ENCODE measurements around the gene EXOSC5. TPM values are rescaled to one million over a fixed set of nuclear protein-coding genes. Genes with fewer than 3 reads are reported as not detected.
A peak's percentile ranks its signal among the peaks of the same experiment; 100 is the strongest.

Gene EXOSC5
- total and polyA plus RNA-seq, 2 of the 13 experiments (the other 11 are each of a cell fraction or from before 2014, with no cell fraction given): 24.1 to 26.5 TPM

DNA sequence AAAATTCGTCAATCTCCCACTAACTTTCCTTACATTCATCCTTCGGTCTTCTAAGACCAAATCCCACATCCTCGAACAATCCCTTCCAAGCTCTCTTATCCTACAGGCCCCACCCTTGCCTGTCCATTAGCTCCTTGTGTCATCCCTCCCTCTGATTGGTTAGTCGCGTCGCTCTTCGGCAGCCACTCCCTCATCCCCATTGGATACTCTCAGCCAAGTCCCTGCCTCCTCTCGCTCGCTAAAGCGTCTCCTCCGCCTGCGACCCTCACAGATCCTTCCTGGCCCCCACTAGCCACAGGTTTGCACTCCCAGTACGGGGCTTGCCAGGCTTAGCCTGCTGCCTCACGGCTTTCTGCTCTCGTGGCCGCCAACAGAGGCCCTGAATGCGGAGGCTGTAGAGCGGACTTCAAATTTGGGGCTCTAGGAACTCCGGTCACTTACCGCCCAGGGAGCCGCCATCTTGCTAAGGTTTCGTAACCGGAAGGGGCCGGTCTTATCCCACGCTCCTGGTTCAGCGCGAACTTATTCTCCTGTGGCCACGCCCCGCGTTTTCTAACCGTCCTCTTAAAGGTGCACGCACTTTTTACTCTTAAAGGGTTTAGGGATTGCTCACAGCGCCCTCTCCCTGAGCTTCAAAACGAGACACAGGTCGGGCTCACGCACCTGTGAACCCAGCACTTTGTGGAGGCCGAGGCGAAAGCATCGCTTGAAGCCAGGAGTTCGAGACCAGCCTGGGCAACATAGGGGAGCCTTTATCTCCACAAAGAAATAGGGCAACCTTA, 42.5 kb upstream of the EXOSC5 start, which contains the start of gene DMAC2 (continued):
- TF ChIP-seq PTBP1 (IDR thresholded peaks at IDR 0.05; ENCODE audit: low read depth, low read length, poor library complexity, severe bottlenecking) (no peak), MIER2 (CRISPR knock-in tag; IDR thresholded peaks at IDR 0.05) (no peak), ZNF572 (CRISPR knock-in tag; IDR thresholded peaks at IDR 0.05) (no peak), SALL2 (CRISPR knock-in tag; IDR thresholded peaks at IDR 0.05) (peak; percentile 61; the same call in 1 of the 2 replicates), TMF1 (CRISPR knock-in tag; IDR thresholded peaks at IDR 0.05; ENCODE audit: low read depth) (no peak; the same call in 1 of the 2 replicates), ATF7 (IDR thresholded peaks at IDR 0.05) (no peak), ATF7 (CRISPR knock-in tag; IDR thresholded peaks at IDR 0.05) (peak; percentile 51; the same call in 1 of the 2 replicates), HNRNPK (IDR thresholded peaks at IDR 0.05; ENCODE audit: low read depth, low read length, poor library complexity, severe bottlenecking) (no peak), ATM (IDR thresholded peaks at IDR 0.05; ENCODE audit: borderline replicate concordance) (no peak), ADNP (CRISPR knock-in tag; IDR thresholded peaks at IDR 0.05) (peak; percentile 97), ZNF33B (CRISPR knock-in tag; IDR thresholded peaks at IDR 0.05) (0 out of 2 replicates have a peak, but pooled peaks have one; percentile 78), NFE2 (CRISPR knock-in tag; IDR thresholded peaks at IDR 0.05) (no peak), MEF2D (CRISPR knock-in tag; IDR thresholded peaks at IDR 0.05) (peak; percentile 71; the same call in 1 of the 2 replicates), SP5 (CRISPR knock-in tag; IDR thresholded peaks at IDR 0.05; ENCODE audit: borderline replicate concordance, low read depth) (peak; percentile 47; the same call in 1 of the 2 replicates), POGZ (CRISPR knock-in tag; IDR thresholded peaks at IDR 0.05) (peak; percentile 70; the same call in 1 of the 2 replicates), PHB2 (IDR thresholded peaks at IDR 0.05; ENCODE audit: partially characterized antibody) (no peak), HDAC6 (IDR thresholded peaks at IDR 0.05; ENCODE audit: low read depth, low read length) (no peak), TOE1 (CRISPR knock-in tag; IDR thresholded peaks at IDR 0.05) (no peak), NONO (IDR thresholded peaks at IDR 0.05) (no peak), NONO (CRISPR knock-in tag; conservative IDR thresholded peaks at IDR 0.05) (peak; percentile 96), HDAC2 (CRISPR knock-in tag; IDR thresholded peaks at IDR 0.05) (peak; percentile 26; the same call in 1 of the 2 replicates), ARNT (IDR thresholded peaks at IDR 0.05) (no peak), ZNF180 (CRISPR knock-in tag; IDR thresholded peaks at IDR 0.05; ENCODE audit: borderline replicate concordance, low read depth) (no peak), KLF11 (CRISPR knock-in tag; IDR thresholded peaks at IDR 0.05) (0 out of 2 replicates have a peak, but pooled peaks have one; percentile 30), PITX1 (CRISPR knock-in tag; IDR thresholded peaks at IDR 0.05) (peak; percentile 86)
- TF ChIP-seq, protein P1, sequence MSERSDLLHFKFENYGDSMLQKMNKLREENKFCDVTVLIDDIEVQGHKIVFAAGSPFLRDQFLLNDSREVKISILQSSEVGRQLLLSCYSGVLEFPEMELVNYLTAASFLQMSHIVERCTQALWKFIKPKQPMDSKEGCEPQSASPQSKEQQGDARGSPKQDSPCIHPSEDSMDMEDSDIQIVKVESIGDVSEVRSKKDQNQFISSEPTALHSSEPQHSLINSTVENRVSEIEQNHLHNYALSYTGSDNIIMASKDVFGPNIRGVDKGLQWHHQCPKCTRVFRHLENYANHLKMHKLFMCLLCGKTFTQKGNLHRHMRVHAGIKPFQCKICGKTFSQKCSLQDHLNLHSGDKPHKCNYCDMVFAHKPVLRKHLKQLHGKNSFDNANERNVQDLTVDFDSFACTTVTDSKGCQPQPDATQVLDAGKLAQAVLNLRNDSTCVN (CRISPR knock-in tag; IDR thresholded peaks at IDR 0.05; ENCODE audit: borderline replicate concordance): no peak
- TF ChIP-seq, protein P2, sequence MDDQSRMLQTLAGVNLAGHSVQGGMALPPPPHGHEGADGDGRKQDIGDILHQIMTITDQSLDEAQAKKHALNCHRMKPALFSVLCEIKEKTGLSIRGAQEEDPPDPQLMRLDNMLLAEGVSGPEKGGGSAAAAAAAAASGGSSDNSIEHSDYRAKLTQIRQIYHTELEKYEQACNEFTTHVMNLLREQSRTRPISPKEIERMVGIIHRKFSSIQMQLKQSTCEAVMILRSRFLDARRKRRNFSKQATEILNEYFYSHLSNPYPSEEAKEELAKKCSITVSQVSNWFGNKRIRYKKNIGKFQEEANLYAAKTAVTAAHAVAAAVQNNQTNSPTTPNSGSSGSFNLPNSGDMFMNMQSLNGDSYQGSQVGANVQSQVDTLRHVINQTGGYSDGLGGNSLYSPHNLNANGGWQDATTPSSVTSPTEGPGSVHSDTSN (CRISPR knock-in tag; IDR thresholded peaks at IDR 0.05; ENCODE audit: borderline replicate concordance): no peak
- TF ChIP-seq, protein P3, sequence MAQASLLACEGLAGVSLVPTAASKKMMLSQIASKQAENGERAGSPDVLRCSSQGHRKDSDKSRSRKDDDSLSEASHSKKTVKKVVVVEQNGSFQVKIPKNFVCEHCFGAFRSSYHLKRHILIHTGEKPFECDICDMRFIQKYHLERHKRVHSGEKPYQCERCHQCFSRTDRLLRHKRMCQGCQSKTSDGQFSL (CRISPR knock-in tag; IDR thresholded peaks at IDR 0.05): no peak
- TF ChIP-seq, protein P4, sequence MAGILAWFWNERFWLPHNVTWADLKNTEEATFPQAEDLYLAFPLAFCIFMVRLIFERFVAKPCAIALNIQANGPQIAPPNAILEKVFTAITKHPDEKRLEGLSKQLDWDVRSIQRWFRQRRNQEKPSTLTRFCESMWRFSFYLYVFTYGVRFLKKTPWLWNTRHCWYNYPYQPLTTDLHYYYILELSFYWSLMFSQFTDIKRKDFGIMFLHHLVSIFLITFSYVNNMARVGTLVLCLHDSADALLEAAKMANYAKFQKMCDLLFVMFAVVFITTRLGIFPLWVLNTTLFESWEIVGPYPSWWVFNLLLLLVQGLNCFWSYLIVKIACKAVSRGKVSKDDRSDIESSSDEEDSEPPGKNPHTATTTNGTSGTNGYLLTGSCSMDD (CRISPR knock-in tag; IDR thresholded peaks at IDR 0.05): no peak
